Neutrophil (primary cell): Measurements from ENCODE around the gene DNAI4.

Experiments used
- H3K27ac ChIP-seq: fragments of 200-600 bp; sonication (generic); 2 replicates; pipeline ENCODE4 v1.5.1; 2016; ENCODE audit warnings: mild to moderate bottlenecking, moderate library complexity
- H3K27me3 ChIP-seq: fragments of 200-600 bp; sonication (generic); 2 replicates; pipeline ENCODE4 v1.6.0; 2016; ENCODE audit warnings: mild to moderate bottlenecking
- H3K36me3 ChIP-seq: fragments of 200-600 bp; sonication (generic); 2 replicates; pipeline ENCODE4 v1.5.1; 2017
- H3K4me1 ChIP-seq, 2 experiments: fragments of 200-600 bp in 1 of 2; sonication (generic) in 1 of 2; 1 replicate in 1 of 2; 2 replicates in 1 of 2; pipeline versions ENCODE4 v1.5.1 to v1.6.1; 2013 to 2016; ENCODE audit warnings: low read depth in 1 of 2, low read length in 1 of 2, mild to moderate bottlenecking in 1 of 2, moderate library complexity in 1 of 2; ENCODE audit not compliant: control insufficient read depth in 1 of 2, insufficient read depth in 1 of 2
- H3K4me3 ChIP-seq, 2 experiments: fragments of 200-600 bp in 1 of 2; sonication (generic) in 1 of 2; 1 replicate in 1 of 2; 2 replicates in 1 of 2; pipeline ENCODE4 v1.5.1; 2013 to 2016; ENCODE audit warnings: low read depth in 1 of 2, low read length in 1 of 2, mild to moderate bottlenecking in 1 of 2, moderate library complexity in 1 of 2
- H3K9me3 ChIP-seq: fragments of 200-600 bp; sonication (generic); 2 replicates; pipeline ENCODE4 v1.5.1; 2016
- CTCF ChIP-seq: fragments of 200-600 bp; sonication (generic); IDR thresholded peaks from 2 replicates; pipeline ENCODE4 v1.5.1; 2016; ENCODE audit warnings: antibody characterized with exemption

DNAI4 gene

DNA sequence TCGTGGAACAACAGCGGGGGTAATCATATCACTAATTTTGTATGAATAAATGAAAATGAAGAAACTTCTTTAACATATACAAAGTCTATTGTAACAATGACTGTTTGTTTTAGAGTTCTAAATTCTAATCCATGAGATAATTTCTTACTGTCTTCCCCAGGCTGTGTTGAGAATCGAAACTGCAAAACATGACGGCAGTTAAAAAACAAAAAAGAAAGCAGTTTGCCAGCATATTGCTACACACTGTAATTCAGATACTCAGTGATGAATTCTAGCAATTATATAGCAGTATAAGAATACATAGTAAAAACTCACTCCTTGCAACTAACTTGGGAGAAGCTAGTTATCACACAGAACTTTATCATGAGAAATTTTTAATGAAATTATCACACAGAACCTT, 145.7 kb downstream of the DNAI4 start:
- no peaks in the 10 kb centered on the region for H3K4me1 ChIP-seq
- no peak for TF ChIP-seq CTCF
- no peak overlapping the region for H3K4me3 ChIP-seq
- H3K27ac ChIP-seq, result no peak overlapping the region
- no peaks in the 10 kb centered on the region for H3K27me3 ChIP-seq
- no peaks in the 10 kb centered on the region for H3K9me3 ChIP-seq
- peaks cover 50% of the 10 kb centered on the region for H3K36me3 ChIP-seq

GRCh38 chr1:66778266-66778665, 146.4 kb downstream of the DNAI4 start:
- Histone ChIP-seq H3K4me1 (no peaks in the 10 kb centered on the region), H3K27ac (no peak overlapping the region), H3K27me3 (no peaks in the 10 kb centered on the region), H3K4me3 (no peak overlapping the region), H3K36me3 (peaks cover 55% of the 10 kb centered on the region), H3K9me3 (no peaks in the 10 kb centered on the region)
- TF ChIP-seq CTCF, result no peak

- H3K4me1 ChIP-seq, result no peaks in the 10 kb centered on the region
Measured at GRCh38 chr1:66777831-66778230, 146.8 kb downstream of the DNAI4 start.

GRCh38 chr1:66775646-66776045, 149.0 kb downstream of the DNAI4 start:
- peaks cover 80% of the 10 kb centered on the region for H3K36me3 ChIP-seq
- H3K27me3 ChIP-seq, result no peaks in the 10 kb centered on the region
- H3K27ac ChIP-seq, result no peak overlapping the region
- no peaks in the 10 kb centered on the region for H3K9me3 ChIP-seq
- H3K4me3 ChIP-seq, result no peak overlapping the region
- no peaks in the 10 kb centered on the region for H3K4me1 ChIP-seq
- TF ChIP-seq CTCF, result no peak

More at GRCh38 chr1:66777831-66778230, 146.8 kb downstream of the DNAI4 start:
- no peaks in the 10 kb centered on the region for H3K9me3 ChIP-seq
- no peaks in the 10 kb centered on the region for H3K27me3 ChIP-seq
- TF ChIP-seq CTCF, result no peak
- no peak overlapping the region for H3K27ac ChIP-seq
- H3K4me3 ChIP-seq, result no peak overlapping the region
- peaks cover 59% of the 10 kb centered on the region for H3K36me3 ChIP-seq

DNA sequence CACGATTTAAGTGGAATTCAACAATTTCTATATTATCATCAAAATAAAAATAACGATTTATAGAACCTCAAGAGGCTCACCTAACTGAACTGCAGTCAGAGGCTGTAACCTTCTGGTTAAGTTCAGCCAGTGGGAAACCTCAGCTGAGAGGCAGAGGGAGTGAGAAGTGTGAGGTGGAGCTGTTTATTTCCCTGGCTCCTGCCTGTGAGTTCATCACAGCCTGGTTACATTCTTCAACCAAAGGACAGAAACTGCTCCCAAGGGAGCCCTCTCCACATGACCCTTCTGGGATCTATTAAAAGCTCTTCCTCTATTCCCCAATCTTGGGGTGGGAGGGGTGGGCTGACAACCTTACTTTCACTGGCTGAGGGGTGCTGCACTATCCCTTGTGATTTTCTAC, 150.2 kb downstream of the DNAI4 start:
- Histone ChIP-seq H3K4me1 (no peaks in the 10 kb centered on the region), H3K36me3 (peaks cover 85% of the 10 kb centered on the region), H3K27ac (no peak overlapping the region), H3K27me3 (no peaks in the 10 kb centered on the region), H3K9me3 (no peaks in the 10 kb centered on the region), H3K4me3 (no peak overlapping the region)
- TF ChIP-seq CTCF, result no peak

GRCh38 chr1:66773227-66773626, 151.4 kb downstream of the DNAI4 start:
- H3K36me3 ChIP-seq, result peaks cover 74% of the 10 kb centered on the region
- no peak overlapping the region for H3K4me3 ChIP-seq
- H3K9me3 ChIP-seq, result no peaks in the 10 kb centered on the region
- H3K4me1 ChIP-seq, result no peaks in the 10 kb centered on the region
- no peak for TF ChIP-seq CTCF
- no peaks in the 10 kb centered on the region for H3K27me3 ChIP-seq
- no peak overlapping the region for H3K27ac ChIP-seq
